Endodermal cell (in vitro differentiated cells): ENCODE results near the gene SLC2A2. TPM values are rescaled to one million over a fixed set of nuclear protein-coding genes. Genes with fewer than 3 reads are reported as not detected.

Experiments
- DNase-seq: peaks from one replicate; pipeline ENCODE4 v3.0.0-alpha.2; 2017
- H3K27ac ChIP-seq: 2 replicates; pipeline ENCODE4 v1.5.1; 2013; ENCODE audit warnings: mild to moderate bottlenecking, low read depth, low read length, moderate library complexity
- H3K27me3 ChIP-seq: 2 replicates; pipeline ENCODE4 v1.6.1; 2013; ENCODE audit warnings: mild to moderate bottlenecking, low read length, moderate library complexity; ENCODE audit not compliant: insufficient read depth, control insufficient read depth, poor library complexity, severe bottlenecking
- H3K36me3 ChIP-seq: 2 replicates; pipeline ENCODE4 v1.7.0; 2013; ENCODE audit warnings: mild to moderate bottlenecking, low read length, moderate library complexity; ENCODE audit not compliant: control insufficient read depth, insufficient read depth
- H3K4me1 ChIP-seq: one replicate; pipeline ENCODE4 v1.7.0; 2013; ENCODE audit warnings: low read length; ENCODE audit not compliant: control insufficient read depth, insufficient read depth
- H3K4me3 ChIP-seq: 2 replicates; pipeline ENCODE4 v1.5.1; 2013; ENCODE audit warnings: mild to moderate bottlenecking, low read length, moderate library complexity
- H3K9ac ChIP-seq: 2 replicates; pipeline ENCODE4 v1.6.1; 2013; ENCODE audit warnings: mild to moderate bottlenecking, low read length, moderate library complexity; ENCODE audit not compliant: poor library complexity, severe bottlenecking; ENCODE audit errors: extremely low read depth
- H3K9me3 ChIP-seq: 2 replicates; pipeline ENCODE4 v1.6.1; 2013; ENCODE audit warnings: mild to moderate bottlenecking, low read length, moderate library complexity; ENCODE audit not compliant: control insufficient read depth
- H3K27ac Mint-ChIP-seq: 2 replicates; pipeline ENCODE4 v1.8.0; 2020; ENCODE audit warnings: mixed read lengths
- H3K27me3 Mint-ChIP-seq: 2 replicates; pipeline ENCODE4 v1.8.0; 2021; ENCODE audit warnings: mild to moderate bottlenecking, mixed read lengths; ENCODE audit not compliant: insufficient read depth
- H3K36me3 Mint-ChIP-seq: 2 replicates; pipeline ENCODE4 v1.8.0; 2020; ENCODE audit warnings: low read depth, mixed read lengths
- H3K4me1 Mint-ChIP-seq: 2 replicates; pipeline ENCODE4 v1.8.0; 2020; ENCODE audit warnings: mixed read lengths
- H3K4me3 Mint-ChIP-seq: 2 replicates; pipeline ENCODE4 v1.8.0; 2020; ENCODE audit warnings: mild to moderate bottlenecking, moderate library complexity, mixed read lengths
- H3K9me3 Mint-ChIP-seq: 2 replicates; pipeline ENCODE4 v1.8.0; 2020; ENCODE audit warnings: mild to moderate bottlenecking, mixed read lengths
- CTCF ChIP-seq: fragments of 200-600 bp; sonication (generic); conservative IDR thresholded peaks from 2 replicates; pipeline ENCODE4 v1.5.0; 2021; ENCODE audit warnings: antibody characterized with exemption, mild to moderate bottlenecking
- WGBS, 2 experiments: methylation state at CpG; one replicate each; pipeline versions ENCODE4 v1.1.5 to v1.1.7; 2013; ENCODE audit warnings: missing lambda C conversion rate in 2 of 2, mixed read lengths in 1 of 2; ENCODE audit not compliant: insufficient coverage in 1 of 2, insufficient read length in 1 of 2; 5-methylcytosine and 5-hydroxymethylcytosine counted together
- total RNA-seq, 2 donors: library from RNA; stranded (reverse); fragmentation: NEBNext Ultra II Directional in 1 of 2; extraction: Animal tissue kit (Norgen Biotek cat#: 25700) in 1 of 2; gene quantifications; 2 replicates in 1 of 2; 3 replicates in 1 of 2; pipeline ENCODE4 v1.2.1, GENCODE V29; 2021

The SLC2A2 gene
- total RNA-seq, 2 donors from 2014 or later: 0.24 to 0.51 TPM

GRCh38 chr3:171000281-171000680, 26.2 kb downstream of the SLC2A2 start:
- Mint-ChIP-seq H3K9me3 (no peaks in the 10 kb centered on the region), H3K36me3 (no peaks in the 10 kb centered on the region), H3K27ac (no peak overlapping the region), H3K4me1 (peaks cover 24% of the 10 kb centered on the region), H3K27me3 (peaks cover 2% of the 10 kb centered on the region), H3K4me3 (no peak overlapping the region)
- no peaks in the 10 kb centered on the region for H3K9me3 ChIP-seq
- H3K36me3 ChIP-seq: no peaks in the 10 kb centered on the region
- no peak for DNase-seq
- H3K9ac ChIP-seq: no peak overlapping the region
- no peak overlapping the region for H3K27ac ChIP-seq
- H3K27me3 ChIP-seq: no peaks in the 10 kb centered on the region
- H3K4me1 ChIP-seq: peaks cover 18% of the 10 kb centered on the region
- TF ChIP-seq CTCF: no peak
- WGBS, 2 experiments: 95 to 99% methylated on average over 2 to 4 of the region's 4 CpGs
- H3K4me3 ChIP-seq: no peak overlapping the region

GRCh38 chr3:170999737-171000242, 26.7 kb downstream of the SLC2A2 start:
- peaks cover 2% of the 10 kb centered on the region for H3K27me3 Mint-ChIP-seq
- peaks cover 25% of the 10 kb centered on the region for H3K4me1 Mint-ChIP-seq
- H3K9me3 Mint-ChIP-seq: no peaks in the 10 kb centered on the region
- Histone ChIP-seq H3K4me3 (no peak overlapping the region), H3K9me3 (no peaks in the 10 kb centered on the region), H3K4me1 (peaks cover 17% of the 10 kb centered on the region), H3K27ac (no peak overlapping the region), H3K27me3 (no peaks in the 10 kb centered on the region), H3K36me3 (no peaks in the 10 kb centered on the region), H3K9ac (no peak overlapping the region)
- no peak overlapping the region for H3K4me3 Mint-ChIP-seq
- no peak for DNase-seq
- TF ChIP-seq CTCF: no peak
- no peak overlapping the region for H3K27ac Mint-ChIP-seq
- no peaks in the 10 kb centered on the region for H3K36me3 Mint-ChIP-seq
- WGBS, 2 experiments: 90 to 92% methylated on average over 2 of the region's 2 CpGs

- no peak for DNase-seq
- H3K4me1 ChIP-seq: peaks cover 15% of the 10 kb centered on the region
- H3K4me1 Mint-ChIP-seq: peaks cover 25% of the 10 kb centered on the region
- TF ChIP-seq CTCF: no peak
- H3K9me3 ChIP-seq: no peaks in the 10 kb centered on the region
- H3K36me3 ChIP-seq: no peaks in the 10 kb centered on the region
- no peak overlapping the region for H3K27ac ChIP-seq
- no peak overlapping the region for H3K9ac ChIP-seq
- H3K4me3 ChIP-seq: no peak overlapping the region
- H3K4me3 Mint-ChIP-seq: no peak overlapping the region
- H3K27me3 Mint-ChIP-seq: peaks cover 2% of the 10 kb centered on the region
- 92 to 100% methylated on average over 4 of the region's 5 CpGs for WGBS, 2 experiments
- no peaks in the 10 kb centered on the region for H3K36me3 Mint-ChIP-seq
- H3K9me3 Mint-ChIP-seq: no peaks in the 10 kb centered on the region
- no peak overlapping the region for H3K27ac Mint-ChIP-seq
- H3K27me3 ChIP-seq: no peaks in the 10 kb centered on the region
These were observed 28.3 kb downstream of the SLC2A2 start for GRCh38 chr3:170997961-170998913.
